ENCODE data around the gene RIPK4. TPM values are rescaled to one million over a fixed set of nuclear protein-coding genes. Genes with fewer than 3 reads are reported as not detected.

The RIPK4 gene
- total and polyA plus RNA-seq, 7 experiments from 2014 or later = 0.24 to 2.2 (median 0.41) TPM; not detected in 1

DNA sequence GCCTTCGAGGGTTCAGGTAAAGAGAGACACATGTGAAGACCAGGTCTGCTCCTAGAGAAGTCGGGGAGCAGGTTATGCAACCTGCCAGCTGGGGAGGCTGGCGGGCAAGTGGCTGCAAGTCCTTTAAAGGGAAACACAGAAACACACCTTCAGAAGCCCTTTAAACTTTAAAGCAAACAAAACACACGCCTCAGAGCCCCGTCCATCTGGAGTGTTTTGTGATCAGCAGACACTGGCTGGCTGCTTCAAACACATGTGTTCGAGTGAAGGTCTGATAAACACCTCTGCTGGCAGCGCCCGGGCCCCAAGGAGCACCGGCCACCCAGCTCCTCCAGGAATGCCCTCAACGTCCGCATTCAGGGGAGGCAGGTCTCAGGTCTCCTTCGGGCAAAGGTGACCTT, 15.2 kb downstream of the RIPK4 start:
- Mint-ChIP-seq H3K4me1 (no peaks in the 10 kb centered on the region), H3K36me3 (peaks cover 0 to 3% (median 0%) of the 10 kb centered on the region in 5 donors), H3K9me3 (no peaks in the 10 kb centered on the region), H3K4me3 (no peak overlapping the region), H3K27ac (no peak overlapping the region), H3K27me3 (no peaks in the 10 kb centered on the region)
- H3K9me3 ChIP-seq (ENCODE audit: control insufficient read depth in 2 of 3, low read length in 3 of 3) = no peaks in the 10 kb centered on the region
- H3K4me1 ChIP-seq (ENCODE audit: control insufficient read depth in 2 of 2, insufficient read depth in 2 of 2, low read length in 2 of 2) = no peaks in the 10 kb centered on the region
- no peak overlapping the region for H3K27ac ChIP-seq (ENCODE audit: low read depth, low read length)
- ChIA-PET CTCF (no interaction called here), POLR2A (no interaction called here)
- DNase-seq (no peak), ATAC-seq (no peak)
- no peak overlapping the region for H3K4me3 ChIP-seq (ENCODE audit: low read length)
- no peaks in the 10 kb centered on the region for H3K27me3 ChIP-seq (ENCODE audit: control insufficient read depth in 2 of 2, insufficient read depth in 2 of 2, low read length in 2 of 2)
- H3K36me3 ChIP-seq (ENCODE audit: control insufficient read depth in 2 of 3, insufficient read depth in 3 of 3, low read length in 3 of 3) = no peaks in the 10 kb centered on the region
- intact Hi-C loops (cut with micrococcal nuclease) = no loop called here

- ATAC-seq (no peak), DNase-seq (no peak)
- H3K9me3 ChIP-seq (ENCODE audit: control insufficient read depth in 2 of 3, low read length in 3 of 3) = no peaks in the 10 kb centered on the region
- H3K36me3 ChIP-seq (ENCODE audit: control insufficient read depth in 2 of 3, insufficient read depth in 3 of 3, low read length in 3 of 3) = no peaks in the 10 kb centered on the region
- H3K27ac Mint-ChIP-seq = no peak overlapping the region
- intact Hi-C loops (cut with micrococcal nuclease) = no loop called here
- H3K27ac ChIP-seq (ENCODE audit: low read depth, low read length) = no peak overlapping the region
- no peaks in the 10 kb centered on the region for H3K27me3 Mint-ChIP-seq
- CTCF ChIA-PET = no interaction called here
- H3K27me3 ChIP-seq (ENCODE audit: control insufficient read depth in 2 of 2, insufficient read depth in 2 of 2, low read length in 2 of 2) = no peaks in the 10 kb centered on the region
- no peaks in the 10 kb centered on the region for H3K4me1 Mint-ChIP-seq
- H3K4me1 ChIP-seq (ENCODE audit: control insufficient read depth in 2 of 2, insufficient read depth in 2 of 2, low read length in 2 of 2) = no peaks in the 10 kb centered on the region
- H3K9me3 Mint-ChIP-seq = no peaks in the 10 kb centered on the region
- peaks cover 0 to 3% (median 0%) of the 10 kb centered on the region in 5 donors for H3K36me3 Mint-ChIP-seq
- H3K4me3 Mint-ChIP-seq = no peak overlapping the region
- POLR2A ChIA-PET = no interaction called here
- no peak overlapping the region for H3K4me3 ChIP-seq (ENCODE audit: low read length)
Observed at GRCh38 chr21:41750532-41751151, 16.2 kb downstream of the RIPK4 start.

DNA sequence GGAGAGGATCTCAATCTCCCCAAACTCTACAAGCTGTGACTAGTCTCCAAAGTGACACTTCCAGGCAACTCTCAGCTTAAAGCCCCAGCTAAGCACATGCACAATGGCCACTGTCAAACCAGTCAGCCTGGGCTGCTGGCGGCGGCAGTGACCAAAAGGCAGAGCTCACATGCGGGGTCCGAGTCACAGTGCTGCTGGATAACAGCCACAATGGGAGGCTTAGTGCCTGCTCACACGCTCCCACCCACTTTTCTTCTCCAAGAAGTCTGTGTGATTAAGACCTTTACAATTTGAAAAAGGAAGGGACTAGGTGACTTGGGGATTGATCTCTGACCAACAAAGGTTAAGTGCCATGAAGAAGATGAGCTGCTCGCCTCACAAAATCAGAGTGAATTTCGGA, 16.8 kb downstream of the RIPK4 start:
- H3K27me3 ChIP-seq (ENCODE audit: control insufficient read depth in 2 of 2, insufficient read depth in 2 of 2, low read length in 2 of 2) = no peaks in the 10 kb centered on the region
- no peak overlapping the region for H3K27ac ChIP-seq (ENCODE audit: low read depth, low read length)
- H3K36me3 ChIP-seq (ENCODE audit: control insufficient read depth in 2 of 3, insufficient read depth in 3 of 3, low read length in 3 of 3) = no peaks in the 10 kb centered on the region
- H3K4me1 Mint-ChIP-seq = no peaks in the 10 kb centered on the region
- no peak overlapping the region for H3K4me3 Mint-ChIP-seq
- no peaks in the 10 kb centered on the region for H3K27me3 Mint-ChIP-seq
- no peak overlapping the region for H3K27ac Mint-ChIP-seq
- no peaks in the 10 kb centered on the region for H3K9me3 ChIP-seq (ENCODE audit: control insufficient read depth in 2 of 3, low read length in 3 of 3)
- intact Hi-C loops (cut with micrococcal nuclease) = no loop called here
- no peak for ATAC-seq
- no peaks in the 10 kb centered on the region for H3K4me1 ChIP-seq (ENCODE audit: control insufficient read depth in 2 of 2, insufficient read depth in 2 of 2, low read length in 2 of 2)
- no peak for DNase-seq
- H3K4me3 ChIP-seq (ENCODE audit: low read length) = no peak overlapping the region
- H3K9me3 Mint-ChIP-seq = no peaks in the 10 kb centered on the region
- POLR2A ChIA-PET = no interaction called here
- H3K36me3 Mint-ChIP-seq = peaks cover 0 to 6% (median 0%) of the 10 kb centered on the region in 5 donors
- CTCF ChIA-PET = no interaction called here

DNA sequence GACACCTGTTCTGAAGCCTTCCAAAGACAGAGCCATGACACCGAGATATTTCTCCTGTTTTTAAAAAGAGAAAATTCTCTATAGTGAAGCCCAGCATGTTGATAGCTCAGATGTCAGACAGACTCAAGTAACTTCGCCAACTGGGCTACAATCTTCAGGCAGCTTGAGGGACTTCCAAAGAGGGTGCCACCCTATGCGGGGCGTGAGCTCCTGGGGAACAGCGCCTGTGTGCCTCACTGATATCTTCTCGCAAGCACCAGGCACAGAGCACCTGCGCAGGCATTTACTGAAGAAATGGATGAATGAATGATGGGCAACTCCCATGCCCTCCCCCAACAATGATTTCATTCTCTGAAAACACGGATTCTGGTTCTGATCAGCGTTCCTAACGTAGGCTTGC, 17.6 kb downstream of the RIPK4 start:
- no peak overlapping the region for H3K4me3 ChIP-seq (ENCODE audit: low read length)
- H3K9me3 ChIP-seq (ENCODE audit: control insufficient read depth in 2 of 3, low read length in 3 of 3) = no peaks in the 10 kb centered on the region
- Mint-ChIP-seq H3K4me3 (no peak overlapping the region), H3K27ac (no peak overlapping the region), H3K4me1 (no peaks in the 10 kb centered on the region), H3K9me3 (no peaks in the 10 kb centered on the region), H3K27me3 (no peaks in the 10 kb centered on the region), H3K36me3 (peaks cover 0 to 8% (median 0%) of the 10 kb centered on the region in 5 donors)
- no peaks in the 10 kb centered on the region for H3K27me3 ChIP-seq (ENCODE audit: control insufficient read depth in 2 of 2, insufficient read depth in 2 of 2, low read length in 2 of 2)
- H3K4me1 ChIP-seq (ENCODE audit: control insufficient read depth in 2 of 2, insufficient read depth in 2 of 2, low read length in 2 of 2) = no peaks in the 10 kb centered on the region
- intact Hi-C loops (cut with micrococcal nuclease) = no loop called here
- ATAC-seq (no peak), DNase-seq (no peak)
- POLR2A ChIA-PET = no interaction called here
- CTCF ChIA-PET = no interaction called here
- no peaks in the 10 kb centered on the region for H3K36me3 ChIP-seq (ENCODE audit: control insufficient read depth in 2 of 3, insufficient read depth in 3 of 3, low read length in 3 of 3)
- H3K27ac ChIP-seq (ENCODE audit: low read depth, low read length) = no peak overlapping the region

- Histone ChIP-seq H3K27me3 (ENCODE audit: control insufficient read depth in 2 of 2, insufficient read depth in 2 of 2, low read length in 2 of 2) (no peaks in the 10 kb centered on the region), H3K9me3 (ENCODE audit: control insufficient read depth in 2 of 3, low read length in 3 of 3) (no peaks in the 10 kb centered on the region), H3K27ac (ENCODE audit: low read depth, low read length) (no peak overlapping the region), H3K36me3 (ENCODE audit: control insufficient read depth in 2 of 3, insufficient read depth in 3 of 3, low read length in 3 of 3) (no peaks in the 10 kb centered on the region), H3K4me3 (ENCODE audit: low read length) (no peak overlapping the region), H3K4me1 (ENCODE audit: control insufficient read depth in 2 of 2, insufficient read depth in 2 of 2, low read length in 2 of 2) (no peaks in the 10 kb centered on the region)
- POLR2A ChIA-PET = no interaction called here
- Mint-ChIP-seq H3K27ac (no peak overlapping the region), H3K27me3 (no peaks in the 10 kb centered on the region), H3K4me3 (no peak overlapping the region), H3K36me3 (peaks cover 0 to 8% (median 0%) of the 10 kb centered on the region in 5 donors), H3K9me3 (no peaks in the 10 kb centered on the region), H3K4me1 (no peaks in the 10 kb centered on the region)
- CTCF ChIA-PET = interaction anchor here (1.2 kb wide), 1 partner anchor 369 kb away, joined by 3 read pairs; no protein-coding TSS in a partner anchor
- intact Hi-C loops (cut with micrococcal nuclease) = no loop called here
- no peak for DNase-seq
- ATAC-seq = no peak
Observed at GRCh38 chr21:41747943-41748738, 18.7 kb downstream of the RIPK4 start.

DNA sequence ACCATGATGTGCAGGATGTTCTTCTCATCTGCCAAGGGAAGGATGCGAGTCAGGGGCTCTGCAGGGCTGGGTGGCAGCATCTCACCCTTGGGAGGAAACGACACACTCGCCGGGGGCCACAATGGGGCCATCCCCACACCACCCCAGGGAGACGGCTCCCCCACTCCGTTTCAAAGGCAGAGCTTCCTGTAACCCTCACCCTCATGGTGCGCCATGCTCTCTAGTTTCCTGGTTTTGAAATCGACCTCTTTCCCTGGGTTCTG, 20.2 kb downstream of the RIPK4 start:
- H3K27me3 Mint-ChIP-seq = no peaks in the 10 kb centered on the region

More for the DNA sequence above, 20.2 kb downstream of the RIPK4 start:
- H3K9me3 ChIP-seq (ENCODE audit: control insufficient read depth in 2 of 3, low read length in 3 of 3) = no peaks in the 10 kb centered on the region
- H3K36me3 Mint-ChIP-seq = peaks cover 0 to 15% (median 2%) of the 10 kb centered on the region in 5 donors
- no peak overlapping the region for H3K27ac Mint-ChIP-seq
- intact Hi-C loops (cut with micrococcal nuclease) = no loop called here
- CTCF ChIA-PET = interaction anchor here (1.2 kb wide), 1 partner anchor 371 kb away, joined by 3 read pairs; no protein-coding TSS in a partner anchor
- H3K27ac ChIP-seq (ENCODE audit: low read depth, low read length) = no peak overlapping the region
- H3K9me3 Mint-ChIP-seq = no peaks in the 10 kb centered on the region
- DNase-seq (no peak), ATAC-seq (no peak)
- H3K4me3 ChIP-seq (ENCODE audit: low read length) = no peak overlapping the region
- H3K27me3 ChIP-seq (ENCODE audit: control insufficient read depth in 2 of 2, insufficient read depth in 2 of 2, low read length in 2 of 2) = no peaks in the 10 kb centered on the region
- H3K4me3 Mint-ChIP-seq = no peak overlapping the region
- H3K4me1 ChIP-seq (ENCODE audit: control insufficient read depth in 2 of 2, insufficient read depth in 2 of 2, low read length in 2 of 2) = no peaks in the 10 kb centered on the region
- peaks cover 0 to 7% (median 0%) of the 10 kb centered on the region in 3 experiments for H3K36me3 ChIP-seq (ENCODE audit: control insufficient read depth in 2 of 3, insufficient read depth in 3 of 3, low read length in 3 of 3)
- H3K4me1 Mint-ChIP-seq = no peaks in the 10 kb centered on the region
- POLR2A ChIA-PET = no interaction called here
